OCI-LY3 (cell line): ENCODE measurements around the gene MPC2.

Experiments used
- H2AFZ ChIP-seq: fragments of 200-600, 300-600 bp; shearing (Covaris generic); 2 replicates; pipeline ENCODE4 v1.6.0; 2014; ENCODE audit warnings: antibody characterized with exemption, low read depth, low read length
- H3K27ac ChIP-seq: fragments of 200-600, 300-600 bp; sonication (generic); 2 replicates; pipeline ENCODE4 v1.5.1; 2014; ENCODE audit warnings: mild to moderate bottlenecking, low read length, moderate library complexity, mixed read lengths
- H3K27me3 ChIP-seq: fragments of 200-600, 300-600 bp; sonication (generic); 2 replicates; pipeline ENCODE4 v1.6.1; 2014; ENCODE audit warnings: low read depth, low read length, mixed read lengths
- H3K36me3 ChIP-seq: fragments of 200-600, 300-600 bp; sonication (generic); replicated peaks from 2 replicates; pipeline ENCODE3; 2014; ENCODE audit warnings: low read depth, low read length, mixed read lengths
- H3K4me1 ChIP-seq: fragments of 300-600, 200-600 bp; sonication (generic); 2 replicates; pipeline ENCODE4 v1.6.1; 2014; ENCODE audit warnings: low read length, mixed read lengths
- H3K4me2 ChIP-seq: fragments of 200-600, 300-600 bp; sonication (generic); 2 replicates; pipeline ENCODE4 v1.6.1; 2014; ENCODE audit warnings: low read length, mixed read lengths
- H3K4me3 ChIP-seq: fragments of 300-600, 200-600 bp; sonication (generic); 2 replicates; pipeline ENCODE4 v1.5.1; 2014; ENCODE audit warnings: antibody characterized with exemption, mild to moderate bottlenecking, low read length, moderate library complexity
- H3K79me2 ChIP-seq: fragments of 300-600, 200-600 bp; shearing (Covaris generic); 2 replicates; pipeline ENCODE4 v1.6.1; 2014; ENCODE audit warnings: mild to moderate bottlenecking, low read length, mixed read lengths
- H3K9ac ChIP-seq: fragments of 300-600, 200-600 bp; shearing (Covaris generic); 2 replicates; pipeline ENCODE4 v1.6.0; 2014; ENCODE audit warnings: mild to moderate bottlenecking, low read length, moderate library complexity
- H3K9me3 ChIP-seq: fragments of 200-600, 300-600 bp; shearing (Covaris generic); 2 replicates; pipeline ENCODE4 v1.6.1; 2014; ENCODE audit warnings: low read length, mixed read lengths; ENCODE audit not compliant: insufficient read depth
- H4K20me1 ChIP-seq: fragments of 200-600, 300-600 bp; sonication (generic); 2 replicates; pipeline ENCODE4 v1.6.1; 2016; ENCODE audit warnings: low read length, mixed read lengths; ENCODE audit not compliant: insufficient read depth
- EZH2phosphoT487 ChIP-seq: fragments of 200-600 bp; shearing (Covaris generic); IDR thresholded peaks from 2 replicates; pipeline ENCODE4 v1.6.1; 2018; ENCODE audit warnings: antibody characterized with exemption, mixed run types, low read depth
- TF ChIP-seq, protein P1 (sequence below): fragments of 200-600, 300-600 bp; sonication (generic); IDR thresholded peaks from 2 replicates; pipeline ENCODE4 v1.5.1; 2014; ENCODE audit warnings: antibody characterized with exemption, low read length, low read depth

Gene MPC2

DNA sequence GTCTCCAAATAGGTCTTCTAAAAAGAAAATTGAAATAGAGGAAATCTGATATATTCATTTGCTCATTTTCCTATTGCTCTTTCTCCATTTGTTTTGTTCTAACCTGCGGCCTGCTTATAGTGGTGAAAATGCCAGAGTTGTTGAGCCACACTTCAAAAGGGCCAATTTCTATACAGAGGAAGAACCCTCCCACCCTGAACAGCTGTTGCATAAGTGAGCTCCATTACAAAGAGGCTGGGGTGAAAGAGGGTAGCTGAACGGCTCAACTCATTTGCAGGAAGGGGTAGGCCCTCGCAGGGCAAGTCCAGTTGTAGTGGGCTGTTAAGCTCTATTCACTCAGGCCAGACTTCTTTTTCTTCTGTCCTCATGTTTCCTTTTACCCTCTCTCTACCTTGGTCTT, 31.7 kb downstream of the MPC2 start:
- no peak overlapping the region for H3K27ac ChIP-seq
- TF ChIP-seq, protein P1, sequence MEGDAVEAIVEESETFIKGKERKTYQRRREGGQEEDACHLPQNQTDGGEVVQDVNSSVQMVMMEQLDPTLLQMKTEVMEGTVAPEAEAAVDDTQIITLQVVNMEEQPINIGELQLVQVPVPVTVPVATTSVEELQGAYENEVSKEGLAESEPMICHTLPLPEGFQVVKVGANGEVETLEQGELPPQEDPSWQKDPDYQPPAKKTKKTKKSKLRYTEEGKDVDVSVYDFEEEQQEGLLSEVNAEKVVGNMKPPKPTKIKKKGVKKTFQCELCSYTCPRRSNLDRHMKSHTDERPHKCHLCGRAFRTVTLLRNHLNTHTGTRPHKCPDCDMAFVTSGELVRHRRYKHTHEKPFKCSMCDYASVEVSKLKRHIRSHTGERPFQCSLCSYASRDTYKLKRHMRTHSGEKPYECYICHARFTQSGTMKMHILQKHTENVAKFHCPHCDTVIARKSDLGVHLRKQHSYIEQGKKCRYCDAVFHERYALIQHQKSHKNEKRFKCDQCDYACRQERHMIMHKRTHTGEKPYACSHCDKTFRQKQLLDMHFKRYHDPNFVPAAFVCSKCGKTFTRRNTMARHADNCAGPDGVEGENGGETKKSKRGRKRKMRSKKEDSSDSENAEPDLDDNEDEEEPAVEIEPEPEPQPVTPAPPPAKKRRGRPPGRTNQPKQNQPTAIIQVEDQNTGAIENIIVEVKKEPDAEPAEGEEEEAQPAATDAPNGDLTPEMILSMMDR = no peak
- no peak for TF ChIP-seq EZH2phosphoT487
- H3K36me3 ChIP-seq = peaks cover 3% of the 10 kb centered on the region
- no peaks in the 10 kb centered on the region for H3K79me2 ChIP-seq
- 0 out of 2 replicates have a peak, but pooled peaks cover 5% of the 10 kb centered on the region for H3K9me3 ChIP-seq
- no peak overlapping the region for H2AFZ ChIP-seq
- H4K20me1 ChIP-seq = no peaks in the 10 kb centered on the region
- no peak overlapping the region for H3K4me2 ChIP-seq
- peaks cover 15% of the 10 kb centered on the region for H3K4me1 ChIP-seq
- no peak overlapping the region for H3K9ac ChIP-seq
- H3K27me3 ChIP-seq = no peaks in the 10 kb centered on the region
- no peak overlapping the region for H3K4me3 ChIP-seq

- no peak overlapping the region for H2AFZ ChIP-seq
- H3K4me2 ChIP-seq = no peak overlapping the region
- H3K79me2 ChIP-seq = no peaks in the 10 kb centered on the region
- H3K9me3 ChIP-seq = no peaks in the 10 kb centered on the region
- H3K4me1 ChIP-seq = peaks cover 13% of the 10 kb centered on the region
- H3K9ac ChIP-seq = no peak overlapping the region
- H3K27me3 ChIP-seq = no peaks in the 10 kb centered on the region
- H4K20me1 ChIP-seq = no peaks in the 10 kb centered on the region
- TF ChIP-seq, protein P1 = no peak
- TF ChIP-seq EZH2phosphoT487 = no peak
- H3K27ac ChIP-seq = no peak overlapping the region
- H3K36me3 ChIP-seq = no peaks in the 10 kb centered on the region
- H3K4me3 ChIP-seq = no peak overlapping the region
These were observed 32.2 kb downstream of the MPC2 start for GRCh38 chr1:167904652-167905130.

DNA sequence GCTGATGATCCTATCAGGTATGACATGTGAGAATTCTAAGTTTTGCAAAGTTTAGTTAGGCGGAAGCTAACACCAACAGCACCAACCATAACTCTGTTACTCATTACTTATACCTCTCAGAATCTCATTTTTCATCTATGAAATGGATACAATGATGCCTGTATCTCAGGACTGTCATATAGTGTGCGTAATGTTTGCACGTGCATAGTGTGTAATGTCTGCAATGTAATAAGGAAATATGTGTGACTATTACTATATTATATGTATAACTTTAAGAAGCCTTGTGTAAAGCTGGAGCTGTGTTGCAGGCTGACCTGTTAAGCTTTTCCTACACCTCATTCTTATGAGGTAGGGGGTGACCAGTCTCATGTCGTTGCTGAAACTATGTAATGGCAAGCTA, 36.0 kb downstream of the MPC2 start:
- Histone ChIP-seq H3K79me2 (no peaks in the 10 kb centered on the region), H3K9me3 (no peaks in the 10 kb centered on the region), H3K9ac (no peak overlapping the region), H3K4me2 (no peak overlapping the region), H2AFZ (no peak overlapping the region), H3K27me3 (no peaks in the 10 kb centered on the region), H3K4me1 (peaks cover 14% of the 10 kb centered on the region), H3K4me3 (no peak overlapping the region), H4K20me1 (no peaks in the 10 kb centered on the region), H3K36me3 (no peaks in the 10 kb centered on the region), H3K27ac (no peak overlapping the region)
- TF ChIP-seq EZH2phosphoT487 = no peak
- TF ChIP-seq, protein P1 = no peak

GRCh38 chr1:167899253-167899681, 37.6 kb downstream of the MPC2 start:
- no peak overlapping the region for H3K27ac ChIP-seq
- H3K4me3 ChIP-seq = no peak overlapping the region
- H4K20me1 ChIP-seq = no peaks in the 10 kb centered on the region
- peak overlapping the region; percentile 48 for H3K4me2 ChIP-seq
- no peak for TF ChIP-seq EZH2phosphoT487
- TF ChIP-seq, protein P1 = no peak
- no peak overlapping the region for H2AFZ ChIP-seq
- H3K9ac ChIP-seq = no peak overlapping the region
- H3K27me3 ChIP-seq = no peaks in the 10 kb centered on the region
- no peaks in the 10 kb centered on the region for H3K36me3 ChIP-seq
- no peaks in the 10 kb centered on the region for H3K79me2 ChIP-seq
- H3K9me3 ChIP-seq = no peaks in the 10 kb centered on the region
- H3K4me1 ChIP-seq = peaks cover 14% of the 10 kb centered on the region
